ENCODE data around the gene ARHGAP22.

DNA sequence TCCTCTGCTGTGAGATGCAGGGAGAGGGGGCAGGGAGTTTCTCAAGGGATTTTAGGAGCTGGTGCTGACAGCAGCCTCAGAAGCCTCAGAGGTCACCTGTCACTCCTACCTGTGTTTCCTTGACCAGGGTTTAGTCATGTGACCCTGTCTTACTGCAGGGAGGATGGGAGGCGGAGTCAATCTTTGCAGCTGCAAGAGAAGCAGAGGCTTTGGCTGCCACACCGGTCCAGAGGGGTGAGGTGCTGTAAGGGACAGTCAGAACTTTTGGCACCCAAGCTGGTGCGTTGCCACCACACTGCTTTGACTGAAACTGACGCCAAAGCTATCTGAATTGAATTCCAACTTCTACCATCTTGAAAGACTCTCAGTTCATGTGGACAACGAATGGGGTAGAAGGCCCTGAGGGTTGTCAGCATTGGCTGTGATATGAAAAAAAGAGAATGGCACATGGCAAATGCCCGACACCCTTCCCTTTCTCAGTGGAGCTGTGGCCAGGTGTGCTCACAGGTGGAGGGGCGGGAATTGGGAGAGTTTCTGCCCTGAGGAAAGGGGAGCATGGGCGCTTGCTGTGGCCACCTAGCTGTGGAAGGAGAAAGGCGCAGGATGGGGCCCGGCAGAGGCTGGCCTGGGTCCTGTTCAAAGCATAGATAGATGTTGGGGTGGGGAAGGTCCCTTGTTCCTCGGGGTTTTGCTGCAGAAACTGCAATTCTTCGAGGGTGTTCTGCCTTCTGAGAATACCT is 69.3 kb downstream of the ARHGAP22 start:
- TF ChIP-seq, protein P1, sequence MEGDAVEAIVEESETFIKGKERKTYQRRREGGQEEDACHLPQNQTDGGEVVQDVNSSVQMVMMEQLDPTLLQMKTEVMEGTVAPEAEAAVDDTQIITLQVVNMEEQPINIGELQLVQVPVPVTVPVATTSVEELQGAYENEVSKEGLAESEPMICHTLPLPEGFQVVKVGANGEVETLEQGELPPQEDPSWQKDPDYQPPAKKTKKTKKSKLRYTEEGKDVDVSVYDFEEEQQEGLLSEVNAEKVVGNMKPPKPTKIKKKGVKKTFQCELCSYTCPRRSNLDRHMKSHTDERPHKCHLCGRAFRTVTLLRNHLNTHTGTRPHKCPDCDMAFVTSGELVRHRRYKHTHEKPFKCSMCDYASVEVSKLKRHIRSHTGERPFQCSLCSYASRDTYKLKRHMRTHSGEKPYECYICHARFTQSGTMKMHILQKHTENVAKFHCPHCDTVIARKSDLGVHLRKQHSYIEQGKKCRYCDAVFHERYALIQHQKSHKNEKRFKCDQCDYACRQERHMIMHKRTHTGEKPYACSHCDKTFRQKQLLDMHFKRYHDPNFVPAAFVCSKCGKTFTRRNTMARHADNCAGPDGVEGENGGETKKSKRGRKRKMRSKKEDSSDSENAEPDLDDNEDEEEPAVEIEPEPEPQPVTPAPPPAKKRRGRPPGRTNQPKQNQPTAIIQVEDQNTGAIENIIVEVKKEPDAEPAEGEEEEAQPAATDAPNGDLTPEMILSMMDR (IDR thresholded peaks at IDR 0.05) = no peak
- TF ChIP-seq POLR2A (IDR thresholded peaks at IDR 0.05) = no peak
